HFFc6 (cell line): ENCODE results near the gene CHRNB4. TPM values are rescaled to one million over a fixed set of nuclear protein-coding genes. Genes with fewer than 3 reads are reported as not detected.
"Not testable (repeated sequence)": the region's sequence is repeated elsewhere in the genome, so short reads cannot be mapped to it uniquely, and the experiment has no call there.

Experiments
- DNase-seq: peaks from one replicate; pipeline ENCODE4 v3.0.0-alpha.2; 2018
- H3K27ac Mint-ChIP-seq: 2 replicates; pipeline ENCODE4 v1.8.0; 2020; ENCODE audit warnings: mild to moderate bottlenecking, mixed read lengths
- H3K27me3 Mint-ChIP-seq: 2 replicates; pipeline ENCODE4 v1.8.0; 2021; ENCODE audit warnings: mild to moderate bottlenecking, moderate library complexity, mixed read lengths; ENCODE audit not compliant: insufficient read depth
- H3K36me3 Mint-ChIP-seq: 2 replicates; pipeline ENCODE4 v1.8.0; 2021; ENCODE audit warnings: low read depth, mixed read lengths
- H3K4me1 Mint-ChIP-seq: 2 replicates; pipeline ENCODE4 v1.8.0; 2020; ENCODE audit warnings: low read depth, mixed read lengths
- H3K4me3 Mint-ChIP-seq: 2 replicates; pipeline ENCODE4 v1.8.0; 2020; ENCODE audit warnings: mild to moderate bottlenecking, moderate library complexity, mixed read lengths
- H3K9me3 Mint-ChIP-seq: 2 replicates; pipeline ENCODE4 v1.8.0; 2020; ENCODE audit warnings: mild to moderate bottlenecking, mixed read lengths
- total RNA-seq, 6 experiments: library from RNA; stranded (reverse); fragmentation: NEBNext Ultra II Directional; extraction: Animal tissue kit (Norgen Biotek cat#: 25700); gene quantifications; 2 replicates in 1 of 6; 3 replicates in 5 of 6; pipeline ENCODE4 v1.2.3, GENCODE V29; 2021
- TF ChIP-seq, protein P1 (sequence below): fragments of 200-600 bp; sonication (generic); IDR thresholded peaks from 2 replicates; pipeline ENCODE4 v1.5.0; 2021; ENCODE audit warnings: antibody characterized with exemption, mild to moderate bottlenecking

CHRNB4 gene
- total RNA-seq, 6 experiments from 2014 or later: not detected

DNA sequence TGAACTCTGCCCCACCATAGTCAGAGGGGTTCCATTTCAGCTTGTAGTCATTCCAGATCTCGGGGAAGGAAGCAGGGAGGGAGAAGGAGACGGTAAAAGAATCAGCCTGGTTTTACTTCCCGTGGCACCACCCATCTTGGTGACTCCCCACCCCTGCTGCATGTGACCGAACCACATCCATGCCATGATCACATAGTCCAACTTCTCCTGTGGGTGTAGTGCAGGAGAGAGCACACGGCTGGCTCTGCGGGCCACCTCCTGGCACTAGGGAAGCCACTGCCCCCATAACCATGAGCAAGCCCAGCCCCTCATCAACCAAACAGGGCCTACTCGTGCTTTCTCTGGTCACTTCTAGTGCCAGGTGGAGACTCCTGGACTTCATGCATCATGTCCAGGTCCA is 23.9 kb downstream of the CHRNB4 start:
- Mint-ChIP-seq H3K9me3 (no peaks in the 10 kb centered on the region), H3K36me3 (no peaks in the 10 kb centered on the region), H3K27ac (no peak overlapping the region), H3K27me3 (peaks cover 32% of the 10 kb centered on the region), H3K4me3 (no peak overlapping the region), H3K4me1 (peaks cover 8% of the 10 kb centered on the region)
- TF ChIP-seq, protein P1, sequence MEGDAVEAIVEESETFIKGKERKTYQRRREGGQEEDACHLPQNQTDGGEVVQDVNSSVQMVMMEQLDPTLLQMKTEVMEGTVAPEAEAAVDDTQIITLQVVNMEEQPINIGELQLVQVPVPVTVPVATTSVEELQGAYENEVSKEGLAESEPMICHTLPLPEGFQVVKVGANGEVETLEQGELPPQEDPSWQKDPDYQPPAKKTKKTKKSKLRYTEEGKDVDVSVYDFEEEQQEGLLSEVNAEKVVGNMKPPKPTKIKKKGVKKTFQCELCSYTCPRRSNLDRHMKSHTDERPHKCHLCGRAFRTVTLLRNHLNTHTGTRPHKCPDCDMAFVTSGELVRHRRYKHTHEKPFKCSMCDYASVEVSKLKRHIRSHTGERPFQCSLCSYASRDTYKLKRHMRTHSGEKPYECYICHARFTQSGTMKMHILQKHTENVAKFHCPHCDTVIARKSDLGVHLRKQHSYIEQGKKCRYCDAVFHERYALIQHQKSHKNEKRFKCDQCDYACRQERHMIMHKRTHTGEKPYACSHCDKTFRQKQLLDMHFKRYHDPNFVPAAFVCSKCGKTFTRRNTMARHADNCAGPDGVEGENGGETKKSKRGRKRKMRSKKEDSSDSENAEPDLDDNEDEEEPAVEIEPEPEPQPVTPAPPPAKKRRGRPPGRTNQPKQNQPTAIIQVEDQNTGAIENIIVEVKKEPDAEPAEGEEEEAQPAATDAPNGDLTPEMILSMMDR: no peak
- no peak for DNase-seq

DNA sequence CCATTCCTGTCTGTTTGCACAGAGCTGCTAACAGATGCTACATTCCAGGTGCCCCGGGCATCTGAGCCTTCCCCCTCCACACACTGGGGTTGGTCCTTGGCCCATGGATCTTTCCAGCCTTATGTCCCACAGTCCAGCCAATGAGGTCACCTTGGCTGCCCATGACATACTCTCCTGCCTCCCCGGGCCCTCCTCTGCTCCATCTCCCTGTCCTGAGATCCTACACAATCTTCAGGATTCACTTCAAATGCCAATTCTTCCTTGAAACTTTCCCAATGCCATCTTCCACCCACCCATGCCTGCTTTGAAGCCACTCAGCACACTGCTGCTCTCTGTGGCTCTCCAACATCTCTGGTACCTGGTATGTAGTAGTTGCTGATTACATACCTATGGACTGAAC is 24.5 kb downstream of the CHRNB4 start:
- Mint-ChIP-seq H3K4me3 (no peak overlapping the region), H3K4me1 (peaks cover 8% of the 10 kb centered on the region), H3K36me3 (no peaks in the 10 kb centered on the region), H3K27ac (no peak overlapping the region), H3K9me3 (no peaks in the 10 kb centered on the region), H3K27me3 (peaks cover 26% of the 10 kb centered on the region)
- TF ChIP-seq, protein P1: no peak
- DNase-seq: no peak

DNA sequence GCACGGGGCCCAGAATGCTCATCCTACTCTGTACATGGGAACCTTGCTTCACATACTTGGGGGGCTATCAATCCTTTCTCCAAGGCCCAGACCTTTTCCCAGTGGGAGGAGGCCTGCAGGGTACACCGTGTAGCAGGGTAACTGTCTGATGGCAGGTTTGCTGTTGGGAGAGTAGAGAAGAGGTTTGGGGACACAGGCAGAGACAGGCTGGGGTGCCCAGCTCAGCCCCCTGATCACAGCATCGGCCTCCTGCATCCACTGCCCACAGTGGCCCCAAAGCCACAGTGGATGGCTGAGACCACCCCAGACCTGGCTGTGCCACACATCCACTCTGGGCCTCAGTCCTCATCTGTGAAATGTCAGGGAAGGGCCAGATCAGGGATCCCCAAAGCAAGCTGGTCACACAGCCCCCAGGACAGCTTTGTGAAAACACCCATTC is 25.8 kb downstream of the CHRNB4 start:
- Mint-ChIP-seq H3K27me3 (peaks cover 22% of the 10 kb centered on the region), H3K36me3 (no peaks in the 10 kb centered on the region), H3K4me3 (no peak overlapping the region), H3K27ac (no peak overlapping the region), H3K4me1 (peaks cover 8% of the 10 kb centered on the region), H3K9me3 (no peaks in the 10 kb centered on the region)
- DNase-seq: no peak
- TF ChIP-seq, protein P1: no peak

DNA sequence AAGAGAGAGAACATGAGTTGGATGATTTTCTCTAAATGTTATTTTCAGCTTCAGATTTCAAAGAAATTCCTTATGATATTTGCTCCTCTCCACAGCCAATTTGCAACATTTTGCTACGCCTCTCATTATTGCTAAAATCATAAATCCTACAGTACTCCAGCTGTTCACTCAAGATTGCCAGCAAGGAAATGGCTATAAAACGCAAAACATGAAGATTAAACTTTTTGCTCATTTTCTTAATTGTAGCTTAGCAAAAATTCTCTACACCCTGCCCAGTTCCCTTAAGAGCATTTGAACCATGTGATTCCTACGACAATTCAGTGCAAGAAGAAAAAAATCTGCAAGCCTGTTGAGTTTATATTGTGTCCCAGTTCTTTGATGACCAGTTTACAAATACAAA is 27.0 kb downstream of the CHRNB4 start:
- Mint-ChIP-seq H3K27me3 (peaks cover 12% of the 10 kb centered on the region), H3K4me1 (peaks cover 8% of the 10 kb centered on the region), H3K27ac (no peak overlapping the region), H3K9me3 (no peaks in the 10 kb centered on the region), H3K36me3 (no peaks in the 10 kb centered on the region), H3K4me3 (no peak overlapping the region)
- DNase-seq: no peak
- TF ChIP-seq, protein P1: no peak

DNA sequence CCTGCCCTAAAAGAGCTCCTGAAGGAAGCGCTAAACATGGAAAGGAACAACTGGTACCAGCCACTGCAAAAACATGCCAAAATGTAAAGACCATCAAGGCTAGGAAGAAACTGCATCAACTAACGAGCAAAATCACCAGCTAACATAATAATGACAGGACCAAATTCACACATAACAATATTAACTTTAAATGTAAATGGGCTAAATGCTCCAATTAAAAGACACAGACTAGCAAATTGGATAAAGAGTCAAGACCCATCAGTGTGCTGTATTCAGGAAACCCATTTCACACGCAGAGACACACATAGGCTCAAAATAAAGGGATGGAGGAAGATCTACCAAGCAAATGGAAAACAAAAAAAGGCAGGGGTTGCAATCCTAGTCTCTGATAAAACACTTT is 31.5 kb downstream of the CHRNB4 start:
- H3K4me1 Mint-ChIP-seq, H3K36me3 Mint-ChIP-seq, H3K9me3 Mint-ChIP-seq, H3K4me3 Mint-ChIP-seq, DNase-seq, H3K27ac Mint-ChIP-seq: not testable (repeated sequence)
- peaks cover 18% of the 10 kb centered on the region for H3K27me3 Mint-ChIP-seq

DNA sequence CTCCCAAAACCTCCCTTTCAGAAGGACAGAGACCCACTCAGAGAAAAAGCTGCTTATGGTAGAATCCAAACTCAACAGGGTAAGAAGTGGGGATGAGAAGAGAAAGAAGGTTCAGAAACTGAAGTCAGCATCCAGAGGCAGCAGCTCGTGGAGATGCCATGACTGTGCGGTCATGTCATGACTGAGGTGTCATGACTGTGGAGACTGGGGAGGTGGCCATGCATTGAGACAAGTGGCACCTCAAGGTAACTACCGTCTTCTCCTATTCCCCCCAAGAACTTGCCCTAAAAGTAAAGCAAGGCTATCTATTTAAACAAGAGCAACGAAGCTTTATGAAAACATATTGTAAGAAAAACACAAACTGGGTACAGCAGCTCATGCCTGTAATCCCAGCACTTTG is 35.3 kb downstream of the CHRNB4 start:
- H3K27ac Mint-ChIP-seq: no peak overlapping the region
- H3K27me3 Mint-ChIP-seq: peaks cover 27% of the 10 kb centered on the region
- no peak overlapping the region for H3K4me3 Mint-ChIP-seq
- H3K36me3 Mint-ChIP-seq: no peaks in the 10 kb centered on the region
- H3K4me1 Mint-ChIP-seq: no peaks in the 10 kb centered on the region
- TF ChIP-seq, protein P1: no peak
- no peak for DNase-seq
- H3K9me3 Mint-ChIP-seq: no peaks in the 10 kb centered on the region; the same call in 1 of the 2 replicates
